GM19467 (cell line): Measurements from ENCODE around the gene C1RL.

Experiments used
- ATAC-seq: cut with Tn5 transposase; IDR thresholded peaks from one replicate; pipeline ENCODE4 v1.9.1; 2021; ENCODE audit warnings: mild to moderate bottlenecking, moderate library complexity; ENCODE audit not compliant: unreplicated experiment

The C1RL gene

DNA sequence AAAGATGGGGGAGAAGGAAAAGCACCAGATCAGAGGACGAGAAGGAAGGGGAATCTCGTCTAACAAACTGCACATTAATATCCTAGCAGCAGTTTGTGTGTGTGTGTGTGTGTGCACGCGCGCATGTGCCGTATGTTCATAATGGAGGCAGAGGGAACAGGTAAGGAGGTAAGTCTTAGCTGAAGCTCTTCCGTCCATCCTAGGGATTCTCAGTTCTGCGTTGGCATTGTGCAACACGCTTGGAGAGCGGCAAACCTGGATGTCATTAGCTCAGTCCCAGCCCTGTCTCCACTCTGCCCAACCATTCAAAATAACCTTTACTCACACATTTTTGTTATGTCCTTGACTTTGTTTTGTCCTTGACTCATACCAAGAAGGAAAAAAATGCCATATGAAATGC is 15.1 kb downstream of the C1RL start:
- no peak for ATAC-seq

DNA sequence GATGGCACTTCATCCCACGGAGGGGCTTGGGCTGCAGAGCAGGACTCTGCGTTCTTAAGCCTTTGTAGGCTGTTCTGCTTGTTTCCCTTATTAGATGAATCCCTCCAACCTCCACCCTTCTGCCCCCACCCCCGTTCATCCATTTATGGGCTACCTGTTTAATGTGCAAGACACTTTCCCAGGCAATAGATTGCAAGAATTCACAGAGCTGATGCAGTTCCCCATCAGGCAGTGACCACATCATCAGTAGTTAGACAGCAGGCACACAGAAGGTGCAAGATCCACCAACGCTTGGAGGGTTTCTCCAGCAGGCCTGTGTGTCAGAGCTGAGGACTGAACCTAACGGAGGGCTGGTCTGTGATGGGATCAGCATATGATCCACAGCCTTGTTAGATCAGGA is 15.5 kb downstream of the C1RL start:
- no peak for ATAC-seq

DNA sequence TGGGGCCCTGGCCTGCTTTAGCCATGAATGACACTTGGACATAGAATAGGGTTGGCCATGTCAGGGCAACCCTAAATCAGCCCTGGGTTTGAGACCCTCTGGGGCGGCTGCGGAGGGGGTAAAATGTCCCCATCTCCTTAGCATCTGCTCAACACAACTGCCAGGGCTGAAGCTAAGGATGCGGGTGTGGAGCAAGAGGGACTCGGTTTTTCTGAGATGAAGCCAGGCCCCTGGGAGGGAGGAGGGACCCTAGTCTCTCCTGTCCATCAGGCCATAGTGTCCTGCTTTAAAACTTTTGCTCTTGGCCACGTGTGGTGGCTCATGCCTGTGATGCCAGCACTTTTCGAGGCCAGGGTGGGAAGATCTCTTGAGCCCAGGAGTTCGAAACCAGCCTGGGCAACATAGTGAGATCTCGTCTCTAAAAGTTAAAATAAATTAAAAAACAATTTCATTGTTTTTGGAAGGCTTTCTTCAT is 16.0 kb downstream of the C1RL start:
- no peak for ATAC-seq

DNA sequence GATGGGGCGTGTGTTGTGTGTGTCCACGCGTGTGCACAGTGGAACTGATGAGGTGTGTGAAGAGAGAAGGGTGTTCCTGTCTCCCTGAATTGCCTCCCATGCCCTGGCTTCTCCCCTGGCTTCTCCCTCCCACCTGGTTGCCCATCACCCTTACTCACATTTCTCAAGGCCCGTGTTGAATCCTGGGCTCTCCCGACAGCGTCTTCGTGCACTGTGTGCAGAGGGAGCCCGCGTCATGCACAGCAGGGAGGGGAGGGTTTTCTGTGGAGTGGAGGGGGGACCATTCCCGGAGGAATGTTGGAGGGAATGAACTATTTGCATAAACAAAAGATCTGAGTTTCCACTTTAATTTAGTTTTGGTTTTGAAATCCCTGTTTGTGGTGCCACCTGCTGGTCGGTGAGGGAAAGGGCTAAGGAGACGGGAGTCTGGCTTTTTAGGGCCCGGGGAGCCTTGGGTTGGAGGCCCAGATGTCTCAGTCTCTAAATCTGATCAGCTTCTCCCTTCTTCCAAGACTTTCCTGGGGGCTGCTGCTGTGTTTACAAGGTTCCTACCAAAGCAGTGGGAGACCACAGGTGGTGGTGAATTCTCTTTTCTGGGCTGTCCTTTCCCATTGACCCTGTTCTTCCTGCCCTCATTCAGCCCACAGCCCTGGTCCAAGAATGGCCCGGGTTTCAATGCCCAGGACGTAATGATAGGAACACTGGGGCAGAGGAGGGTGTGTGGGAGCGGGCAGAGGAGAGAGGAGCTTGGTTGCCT is 16.6 kb downstream of the C1RL start, which contains the start of gene C1R:
Gene C1R (minus strand): TSS at position 217 of the 757 bp plus-strand sequence. CDS start 57 bp downstream, at position 160.
- ATAC-seq: no peak

DNA sequence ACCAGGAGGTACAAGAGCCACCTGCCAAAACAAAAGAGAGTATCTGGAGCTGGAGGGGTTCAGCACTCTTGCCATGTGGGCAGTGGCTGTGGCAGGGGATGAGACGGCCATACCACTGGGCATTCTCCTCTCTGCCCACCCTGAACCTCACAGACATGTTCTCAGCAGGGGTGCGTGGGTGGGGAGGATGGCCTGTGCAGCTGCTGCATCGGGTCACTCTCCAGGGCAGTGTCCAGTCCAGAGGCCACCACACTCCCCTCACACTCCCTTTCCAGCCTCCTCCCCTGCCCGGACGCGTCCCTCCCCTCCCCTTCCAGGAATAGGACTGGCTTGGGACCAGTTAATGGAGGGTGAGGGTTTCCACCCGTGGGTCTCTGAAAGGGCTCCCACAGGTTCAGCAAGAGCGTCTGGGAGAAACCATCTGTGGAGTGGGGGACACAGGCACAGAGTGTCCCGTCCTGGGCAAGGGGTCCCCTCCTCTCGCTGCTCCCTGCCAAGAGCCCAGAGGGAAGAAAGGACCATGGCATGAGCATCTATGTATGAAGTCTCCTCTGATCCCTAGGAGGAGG is 17.3 kb downstream of the C1RL start:
- no peak for ATAC-seq

DNA sequence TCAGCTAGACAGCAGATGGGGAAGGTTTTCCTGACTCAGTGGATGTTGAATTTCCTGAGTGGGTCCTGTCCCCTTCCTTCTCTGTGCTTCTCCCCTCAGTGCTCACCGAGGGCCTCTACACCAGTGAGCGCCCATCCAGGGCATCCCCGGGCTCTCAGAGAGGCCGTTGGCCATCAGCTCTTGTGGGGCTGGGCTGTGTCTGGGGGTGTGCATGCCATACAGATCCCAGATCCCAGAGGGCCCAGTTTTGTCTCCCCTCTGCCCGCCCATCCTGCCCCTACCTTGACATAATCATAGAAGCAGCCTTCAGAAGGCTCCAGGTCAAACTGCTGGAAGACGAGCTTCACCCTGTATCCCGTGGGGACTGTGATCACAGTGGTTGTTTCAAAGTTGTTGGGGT is 17.8 kb downstream of the C1RL start:
- no peak for ATAC-seq

DNA sequence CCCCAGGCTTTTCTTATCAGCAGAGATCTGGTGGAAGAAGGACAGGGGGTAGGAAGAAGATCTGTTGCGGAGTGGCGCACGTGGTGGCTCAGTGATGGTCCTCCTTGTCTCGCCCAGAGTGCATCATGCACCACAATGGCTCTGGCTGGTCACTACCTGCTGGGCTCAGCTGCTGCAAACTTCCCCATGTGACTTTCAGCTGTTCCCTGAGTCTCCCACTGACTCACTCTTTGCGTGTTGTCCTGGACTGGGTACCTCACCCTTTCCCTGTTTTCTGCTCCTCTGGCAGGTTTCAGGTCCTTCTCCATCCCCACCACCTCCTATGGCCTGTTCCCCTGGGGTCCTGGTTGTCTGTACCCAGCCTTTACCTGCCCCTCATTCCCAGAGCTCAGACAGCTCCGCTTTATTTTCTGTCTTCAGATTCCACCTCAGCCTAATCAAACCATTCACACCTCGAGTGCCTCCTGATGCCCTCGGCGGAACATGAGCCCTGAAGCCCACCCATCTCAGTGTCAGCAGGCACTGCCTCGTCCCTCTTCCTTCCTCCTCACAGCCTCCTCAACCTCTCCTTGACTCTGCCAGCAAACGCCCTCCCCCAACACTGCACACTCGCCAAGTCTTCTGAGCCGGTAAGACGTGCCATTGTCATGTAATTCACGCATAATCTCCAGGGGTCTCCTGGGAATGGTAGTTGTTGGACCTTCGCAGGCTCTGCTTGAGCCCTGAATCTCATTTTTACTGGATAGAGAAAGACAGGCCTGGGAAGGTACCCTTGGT is 18.6 kb downstream of the C1RL start:
- ATAC-seq: no peak

DNA sequence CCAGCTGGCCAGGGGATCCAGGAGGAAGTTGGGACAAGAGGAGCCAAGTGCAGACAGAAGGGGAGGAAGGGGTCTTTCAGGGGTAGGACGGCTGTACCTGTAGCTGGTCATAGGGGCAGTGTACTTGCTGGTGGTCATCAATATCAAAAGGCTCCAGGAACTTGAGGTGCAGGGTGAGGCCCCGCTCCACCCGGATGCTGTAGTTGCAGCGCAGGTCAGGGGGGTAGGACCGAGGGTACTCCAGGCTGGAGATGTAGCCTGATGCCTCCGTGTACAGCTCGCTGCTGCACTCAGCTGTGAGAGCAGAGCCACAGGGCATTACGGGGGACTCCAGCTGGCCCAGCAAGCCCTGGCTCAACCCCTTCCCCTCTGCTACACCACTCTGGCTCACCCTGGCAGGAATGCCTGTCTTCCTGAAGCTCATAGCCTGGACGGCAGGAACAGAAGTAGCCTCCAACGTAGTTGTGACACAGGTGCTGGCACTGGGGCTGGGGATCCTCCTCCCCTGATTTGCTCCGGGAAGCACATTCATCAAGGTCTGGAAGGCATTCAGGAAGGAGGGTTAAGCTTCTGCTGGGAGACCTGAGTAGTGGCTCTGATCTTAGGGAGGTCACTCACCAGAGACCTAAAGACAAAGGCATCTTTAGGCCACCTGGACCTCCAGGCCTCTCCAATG is 19.7 kb downstream of the C1RL start:
- no peak for ATAC-seq

DNA sequence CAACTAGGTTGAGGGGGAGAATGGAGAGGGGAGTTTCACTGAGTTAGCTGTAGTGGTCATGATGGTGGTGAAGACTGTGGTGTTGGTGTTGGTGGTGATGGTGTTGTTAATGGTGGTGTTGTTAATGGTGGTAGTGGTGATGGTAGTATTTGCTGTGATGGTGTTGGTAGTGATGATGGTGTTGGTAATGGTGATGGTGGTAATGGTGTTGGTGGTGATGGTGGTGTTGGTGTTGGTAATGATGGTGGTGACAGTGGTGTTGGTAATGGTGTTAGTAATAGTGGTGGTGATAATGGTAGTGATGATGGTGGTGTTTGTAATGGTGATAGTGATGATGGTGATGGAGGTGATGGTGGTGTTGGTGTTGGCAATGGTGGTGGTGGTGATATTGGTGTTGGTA is 25.9 kb downstream of the C1RL start:
- ATAC-seq: no peak

DNA sequence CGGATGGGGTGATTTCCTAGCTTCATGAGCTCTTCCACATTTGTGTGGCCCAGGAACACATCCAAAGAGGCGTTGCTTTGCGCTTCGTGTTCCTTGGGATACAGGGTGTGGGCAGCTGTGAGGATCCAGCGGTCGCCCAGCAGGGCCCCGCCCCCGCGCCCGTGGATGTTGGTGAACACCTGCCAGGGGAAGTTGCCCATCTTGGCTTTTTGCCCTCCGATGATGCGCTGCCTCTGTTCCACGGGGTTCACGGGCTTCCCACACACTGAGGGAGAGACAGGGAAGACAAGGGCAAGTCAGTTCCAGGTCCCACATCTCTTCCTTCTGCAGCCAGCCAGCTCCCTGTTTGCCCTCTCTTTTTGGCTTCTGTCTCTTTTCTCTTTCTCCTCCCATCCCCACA is 28.0 kb downstream of the C1RL start:
- no peak for ATAC-seq

DNA sequence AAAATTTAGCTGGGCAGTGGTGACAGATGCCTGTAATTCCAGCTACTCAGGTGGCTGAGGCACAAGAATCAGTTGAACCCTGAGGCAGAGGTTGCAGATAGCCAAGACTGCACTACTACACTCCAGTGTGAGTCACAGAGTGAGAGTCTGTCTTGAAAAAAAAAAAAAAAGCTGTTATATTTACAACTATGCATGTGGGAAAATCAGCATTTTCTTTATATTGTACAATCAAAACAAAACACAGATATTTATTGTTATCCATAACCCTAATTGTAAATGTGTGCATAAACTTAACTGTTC is 29.2 kb downstream of the C1RL start:
- no peak for ATAC-seq

DNA sequence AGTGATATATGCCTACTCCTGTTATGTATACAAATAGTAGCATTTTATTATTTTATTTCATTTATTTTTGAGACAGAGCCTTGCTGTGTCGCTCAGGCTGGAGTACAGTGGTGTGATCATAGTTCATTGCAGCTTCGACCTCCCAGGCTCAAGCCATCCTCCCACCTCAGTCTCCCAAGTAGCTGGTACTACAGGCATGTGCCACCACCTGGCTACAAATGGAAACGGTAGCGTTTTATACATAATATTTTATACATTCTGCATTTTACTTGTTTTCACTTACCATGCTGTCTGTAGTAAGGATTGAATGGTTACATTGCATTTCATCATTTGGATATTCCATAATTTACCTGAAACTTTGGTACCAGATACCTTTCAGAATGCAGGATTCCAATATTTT is 30.9 kb downstream of the C1RL start:
- no peak for ATAC-seq

DNA sequence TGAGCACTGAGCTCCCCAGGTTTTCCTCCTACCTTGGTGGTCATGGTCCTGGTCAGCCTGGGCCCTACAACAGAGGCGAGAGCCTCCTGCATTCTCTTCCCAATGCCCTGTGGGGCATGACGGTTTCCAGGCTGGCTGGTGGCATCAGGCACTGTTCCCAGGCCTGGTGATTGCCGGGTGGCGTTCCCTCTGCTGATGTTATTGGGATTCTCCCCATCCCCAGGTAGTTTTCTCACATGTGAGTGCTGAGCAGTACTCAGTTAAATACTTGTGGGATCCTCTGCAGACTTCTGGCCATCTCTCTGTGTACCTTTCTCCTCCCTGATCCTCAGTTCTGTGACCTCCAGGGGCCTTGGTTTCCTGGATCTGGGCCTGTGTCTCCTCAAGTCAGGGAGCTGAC is 32.5 kb downstream of the C1RL start:
- no peak for ATAC-seq

DNA sequence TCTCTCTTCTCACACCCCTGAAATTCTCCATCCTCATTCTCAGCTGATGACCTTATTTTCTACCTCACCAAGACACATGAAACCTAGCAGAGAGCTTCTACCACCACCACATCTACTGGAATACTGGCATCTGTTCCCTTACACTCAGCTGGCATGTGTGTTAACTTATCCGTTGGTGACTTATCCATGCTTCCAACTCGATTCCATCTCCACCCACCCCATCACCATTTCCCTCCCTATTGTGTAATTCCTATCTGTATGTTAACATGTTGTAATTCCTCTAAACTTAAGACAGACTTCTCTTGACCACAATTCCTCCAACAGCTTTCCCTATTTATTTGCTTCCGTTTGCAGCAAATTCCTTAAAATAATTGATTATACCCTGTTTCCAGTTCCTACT is 33.1 kb downstream of the C1RL start:
- no peak for ATAC-seq

DNA sequence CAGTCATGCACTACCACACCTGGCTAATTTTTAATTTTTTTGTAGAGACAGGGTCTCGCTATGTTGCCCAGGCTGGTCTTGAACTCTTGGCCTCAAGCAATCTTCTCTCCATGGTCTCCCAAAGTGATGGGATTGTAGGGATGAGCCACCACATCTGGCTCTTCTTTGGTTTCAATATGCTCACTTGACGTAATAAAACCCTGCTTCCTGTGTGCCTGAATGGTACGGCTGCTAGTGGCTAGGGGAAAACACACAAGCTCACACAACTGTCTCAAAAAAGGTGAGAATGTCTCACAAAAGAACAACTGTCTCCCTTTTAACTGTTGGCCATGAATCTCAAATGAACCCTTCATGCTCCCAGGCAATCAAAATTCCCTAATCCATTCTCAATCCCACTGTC is 33.5 kb downstream of the C1RL start:
- ATAC-seq: no peak

DNA sequence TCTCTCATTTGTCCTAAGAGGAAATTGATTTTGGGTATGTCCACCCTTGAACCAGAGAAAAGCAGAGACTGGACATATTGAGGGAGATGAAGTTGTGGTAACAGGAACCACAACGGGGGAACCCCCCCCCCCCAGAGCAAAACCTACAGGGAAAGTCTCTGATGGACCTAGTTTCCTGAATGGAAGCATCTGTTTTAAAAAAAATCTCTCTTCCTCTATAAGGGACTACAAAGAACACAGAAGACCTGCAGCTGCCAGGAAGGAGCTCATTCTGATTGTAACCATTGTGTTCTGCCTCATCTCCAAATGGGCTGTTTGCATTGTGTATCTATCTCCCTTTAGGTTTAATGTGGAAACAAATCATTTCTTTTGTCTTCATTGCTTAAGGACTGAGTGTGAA is 35.1 kb downstream of the C1RL start:
- ATAC-seq: no peak

DNA sequence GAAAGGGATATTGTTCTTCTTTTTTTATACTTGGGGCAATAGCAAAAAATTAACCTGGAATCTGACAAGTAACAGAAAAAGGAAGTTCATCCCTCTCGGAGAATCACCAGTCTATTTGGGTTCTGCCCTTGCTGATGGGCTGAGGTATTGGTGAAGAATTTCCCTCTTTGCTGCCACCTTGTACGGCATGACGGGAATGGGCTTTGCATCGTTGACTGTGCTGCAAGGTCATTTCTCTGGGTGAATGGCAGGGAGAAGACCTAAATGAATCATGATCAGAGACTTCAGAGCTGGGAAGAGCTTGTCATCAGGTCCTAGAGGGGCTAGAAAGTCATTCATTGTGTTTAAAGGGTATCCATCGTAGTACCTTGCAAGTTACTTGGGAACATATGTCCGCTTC is 36.5 kb downstream of the C1RL start:
- ATAC-seq: no peak

DNA sequence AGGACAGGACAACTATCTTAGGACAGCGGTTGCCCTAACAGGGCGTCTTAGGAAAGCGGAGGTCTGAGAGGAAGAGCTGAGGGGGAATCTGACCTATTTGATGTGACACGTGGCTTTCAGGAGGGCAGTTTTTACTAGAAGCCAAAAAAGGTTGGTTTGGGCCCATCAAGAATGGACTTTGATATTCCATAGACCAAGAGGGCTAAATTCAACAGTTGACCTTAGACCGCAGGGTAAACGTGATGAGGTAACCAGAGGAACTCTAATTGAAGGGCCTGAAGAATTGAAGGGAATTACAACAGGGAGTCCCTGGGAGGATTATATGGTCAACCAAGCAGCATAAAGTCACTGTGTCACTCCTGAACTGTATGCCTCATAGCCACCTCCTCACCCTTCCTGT is 37.0 kb downstream of the C1RL start:
- no peak for ATAC-seq

DNA sequence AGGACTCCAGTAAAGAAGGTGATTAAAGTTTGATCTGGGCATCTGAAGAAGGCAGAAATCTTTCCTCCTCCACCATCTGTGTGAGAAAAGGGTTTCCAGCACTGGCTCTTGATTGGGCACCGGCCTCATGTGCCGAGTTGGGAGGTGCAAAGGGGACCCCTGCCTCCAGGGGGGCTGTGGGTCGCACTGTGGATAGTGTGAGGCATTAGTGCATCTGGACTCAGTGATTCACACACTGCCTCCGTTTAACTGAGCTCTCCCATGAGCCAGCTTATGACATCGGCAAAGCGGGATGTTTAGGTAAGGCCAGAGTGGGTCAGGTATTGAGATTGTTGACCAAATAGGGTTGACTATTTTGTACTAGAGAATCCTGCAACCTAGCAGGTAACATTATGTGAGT is 39.6 kb downstream of the C1RL start:
- no peak for ATAC-seq

DNA sequence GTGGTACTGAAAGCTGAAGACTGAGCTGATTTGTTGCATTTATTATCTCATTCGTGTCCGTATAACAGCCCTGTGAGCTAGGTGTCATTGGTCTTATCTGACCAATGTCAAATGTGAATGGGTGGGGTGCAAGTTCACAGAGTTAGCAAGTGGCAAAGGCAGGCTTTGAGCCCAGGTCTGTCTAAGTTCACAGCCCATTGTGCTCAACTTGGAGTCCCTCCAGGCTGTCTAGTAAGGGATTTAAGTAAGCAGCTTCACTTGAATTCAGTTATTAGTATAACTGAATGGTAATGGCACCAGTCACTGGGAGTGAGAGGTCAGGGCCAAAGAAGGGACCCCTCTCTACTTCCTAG is 40.0 kb downstream of the C1RL start:
- ATAC-seq: no peak

DNA sequence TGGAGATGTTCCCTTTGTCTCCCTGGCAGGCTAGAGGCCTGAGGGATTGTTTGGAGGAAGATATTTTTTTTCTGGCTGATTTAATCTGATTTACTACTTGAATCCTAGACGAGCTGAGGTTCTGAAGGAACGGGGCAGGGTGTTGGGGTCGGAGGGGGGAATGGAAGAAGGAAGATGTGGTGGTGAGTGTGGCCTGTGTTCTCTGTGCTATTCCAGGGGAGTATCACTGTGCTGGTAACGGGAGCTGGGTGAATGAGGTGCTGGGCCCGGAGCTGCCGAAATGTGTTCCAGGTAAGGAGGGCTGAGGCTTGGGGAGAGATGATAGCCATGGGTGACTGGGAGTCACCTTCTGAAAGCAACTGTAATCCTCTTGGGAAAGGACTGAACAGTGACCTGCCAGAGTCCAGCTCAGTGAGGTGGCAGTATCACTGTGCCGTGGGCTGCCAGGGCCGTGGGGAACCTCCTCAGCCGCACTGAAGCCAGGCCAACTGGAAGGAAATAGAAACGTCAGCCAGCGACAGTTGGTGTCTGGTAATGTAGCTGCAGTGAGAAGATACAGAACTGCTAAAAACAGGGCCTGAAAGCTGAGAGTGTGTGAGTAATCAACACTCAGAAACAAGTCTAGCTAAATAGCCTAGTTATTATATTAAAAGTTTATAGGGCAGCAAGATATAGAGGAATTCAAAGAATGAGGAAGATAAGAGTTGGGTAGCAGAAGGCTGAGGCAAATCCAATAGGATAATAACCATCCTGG is 40.6 kb downstream of the C1RL start:
- no peak for ATAC-seq
